Vagina (tissue), 2 donors: Measurements from ENCODE around the gene TOX2. TPM values are rescaled to one million over a fixed set of nuclear protein-coding genes. Genes with fewer than 3 reads are reported as not detected.

Source experiments
- DNase-seq, 2 donors: peaks; one replicate each; pipeline ENCODE4 v3.0.0-alpha.2; 2017; ENCODE audit errors: extremely low spot score in 2 of 2
- H3K27ac ChIP-seq: fragments of 200-600 bp; sonication (generic); one replicate; pipeline ENCODE4 v1.5.1; 2019
- H3K27me3 ChIP-seq: fragments of 200-600 bp; sonication (generic); one replicate; pipeline ENCODE4 v1.5.1; 2019
- H3K36me3 ChIP-seq, 2 donors: fragments of 200-600 bp; sonication (generic); one replicate each; pipeline ENCODE4 v1.5.1; 2017 to 2019
- H3K4me1 ChIP-seq: fragments of 200-600 bp; sonication (generic); one replicate; pipeline ENCODE4 v1.5.1; 2019
- H3K4me3 ChIP-seq, 2 donors: fragments of 200-600 bp; sonication (generic); 1 replicate in 1 of 2; 2 replicates in 1 of 2; pipeline ENCODE4 v1.5.1; 2016 to 2019
- H3K9me3 ChIP-seq: fragments of 200-600 bp; sonication (generic); one replicate; pipeline ENCODE4 v1.5.1; 2019
- CTCF ChIP-seq, 3 experiments: fragments of 450-650 bp in 2 of 3; fragments of 200-600 bp in 1 of 3; sonication (generic) in 1 of 3; IDR thresholded peaks; one replicate each; pipeline ENCODE4 v1.5.1; 2017 to 2019; ENCODE audit warnings: antibody characterized with exemption in 3 of 3, mild to moderate bottlenecking in 2 of 3, moderate library complexity in 2 of 3
- POLR2A ChIP-seq, 2 donors: fragments of 450-650 bp; IDR thresholded peaks; one replicate each; pipeline ENCODE4 v1.6.1; 2017; ENCODE audit warnings: antibody characterized with exemption in 2 of 2, mild to moderate bottlenecking in 2 of 2, moderate library complexity in 2 of 2
- POLR2AphosphoS5 ChIP-seq, 2 donors: sonication (generic); formaldehyde crosslinking; IDR thresholded peaks; one replicate each; pipeline ENCODE4 v1.9.0; 2017; ENCODE audit warnings: antibody characterized with exemption in 2 of 2, mild to moderate bottlenecking in 2 of 2, low read depth in 1 of 2; ENCODE audit not compliant: insufficient read depth in 1 of 2
- intact Hi-C: fragments of 100-400 bp; cut with DNase I; formaldehyde crosslinking; loops from one replicate; pipeline ENCODE4 v1.15.1; 2023
- total RNA-seq: library from RNA; depleted of rRNA; stranded (reverse); fragments of >200 nt; gene quantifications from one replicate; pipeline ENCODE4 v1.2.3, GENCODE V29; 2016

TOX2 gene
- total RNA-seq, 1 donor from 2014 or later, result 5.2 TPM

GRCh38 chr20:44056010-44056698 is 141.5 kb downstream of the TOX2 start:
- no peaks in the 10 kb centered on the region for H3K36me3 ChIP-seq
- H3K9me3 ChIP-seq, result no peaks in the 10 kb centered on the region
- intact Hi-C loops, result no loop called here
- H3K4me1 ChIP-seq, result no peaks in the 10 kb centered on the region
- DNase-seq, result peak; percentile 47 to 79
- no peak overlapping the region for H3K4me3 ChIP-seq
- H3K27me3 ChIP-seq, result no peaks in the 10 kb centered on the region
- no peak overlapping the region for H3K27ac ChIP-seq
- no peak for TF ChIP-seq POLR2AphosphoS5 (IDR thresholded peaks at IDR 0.05; ENCODE audit: insufficient read depth in 1 of 2, low read depth in 1 of 2)

- DNase-seq, result peak in 1 of 2 donors; percentile 47
- no peaks in the 10 kb centered on the region for H3K36me3 ChIP-seq
- intact Hi-C loops, result no loop called here
Observed at GRCh38 chr20:44057698-44058675, 143.3 kb downstream of the TOX2 start.

GRCh38 chr20:44064501-44065400 is 150.1 kb downstream of the TOX2 start:
- no peaks in the 10 kb centered on the region for H3K36me3 ChIP-seq
- intact Hi-C loops, result no loop called here
- peak in 1 of 2 donors; percentile 62 for DNase-seq
- no peaks in the 10 kb centered on the region for H3K4me1 ChIP-seq
- no peaks in the 10 kb centered on the region for H3K9me3 ChIP-seq
- TF ChIP-seq CTCF (IDR thresholded peaks at IDR 0.05) (no peak), POLR2A (IDR thresholded peaks at IDR 0.05) (no peak), POLR2AphosphoS5 (IDR thresholded peaks at IDR 0.05; ENCODE audit: insufficient read depth in 1 of 2, low read depth in 1 of 2) (no peak)
- no peak overlapping the region for H3K4me3 ChIP-seq
- no peaks in the 10 kb centered on the region for H3K27me3 ChIP-seq
- no peak overlapping the region for H3K27ac ChIP-seq

More at GRCh38 chr20:44057698-44058675, 143.3 kb downstream of the TOX2 start:
- Histone ChIP-seq H3K27me3 (no peaks in the 10 kb centered on the region), H3K27ac (no peak overlapping the region), H3K4me1 (no peaks in the 10 kb centered on the region), H3K9me3 (no peaks in the 10 kb centered on the region), H3K4me3 (no peak overlapping the region)
- no peak for TF ChIP-seq POLR2AphosphoS5 (IDR thresholded peaks at IDR 0.05; ENCODE audit: insufficient read depth in 1 of 2, low read depth in 1 of 2)
- TF ChIP-seq CTCF (IDR thresholded peaks at IDR 0.05), result no peak
- no peak for TF ChIP-seq POLR2A (IDR thresholded peaks at IDR 0.05)

- H3K4me1 ChIP-seq, result no peaks in the 10 kb centered on the region
- no peak for TF ChIP-seq POLR2A (IDR thresholded peaks at IDR 0.05)
- no peak for TF ChIP-seq POLR2AphosphoS5 (IDR thresholded peaks at IDR 0.05; ENCODE audit: insufficient read depth in 1 of 2, low read depth in 1 of 2)
- no peak for TF ChIP-seq CTCF (IDR thresholded peaks at IDR 0.05)
- H3K27ac ChIP-seq, result no peak overlapping the region
- H3K4me3 ChIP-seq, result no peak overlapping the region
- H3K36me3 ChIP-seq, result no peaks in the 10 kb centered on the region
- no peaks in the 10 kb centered on the region for H3K9me3 ChIP-seq
- H3K27me3 ChIP-seq, result no peaks in the 10 kb centered on the region
- intact Hi-C loops, result loop anchor here (2.0 kb wide), 1 partner anchor 27 kb away; no protein-coding TSS in a partner anchor
- peak; percentile 58 to 91 for DNase-seq
Observed at GRCh38 chr20:44065401-44066340, 151.0 kb downstream of the TOX2 start.
